Endothelial cell of umbilical vein (primary cell): Measurements from ENCODE around the gene CCDC15.
A peak's percentile ranks its signal among the peaks of the same experiment; 100 is the strongest.

Source experiments
- EZH2 ChIP-seq: IDR thresholded peaks from 2 replicates; pipeline ENCODE4 v1.6.1; 2012; ENCODE audit warnings: borderline replicate concordance, low read depth, mild to moderate bottlenecking, moderate library complexity, low read length, inconsistent platforms; ENCODE audit not compliant: severe bottlenecking
- FOS ChIP-seq: IDR thresholded peaks from 2 replicates; pipeline ENCODE4 v1.6.1; 2011; ENCODE audit warnings: mild to moderate bottlenecking, low read length, moderate library complexity, borderline replicate concordance; ENCODE audit not compliant: insufficient read depth
- MYC ChIP-seq: IDR thresholded peaks from one replicate; pipeline ENCODE4 v1.6.1; 2011; ENCODE audit warnings: mild to moderate bottlenecking, low read depth, low read length
- POLR2A ChIP-seq: IDR thresholded peaks from 2 replicates; pipeline ENCODE4 v1.6.1; 2012; ENCODE audit warnings: low read depth, mild to moderate bottlenecking, control low read depth, low read length
- POLR2AphosphoS5 ChIP-seq: IDR thresholded peaks from 2 replicates; pipeline ENCODE4 v1.6.1; 2012; ENCODE audit warnings: low read depth, mild to moderate bottlenecking, control low read depth, low read length, moderate library complexity; ENCODE audit not compliant: insufficient read depth
- TF ChIP-seq, protein P1 (sequence below), 2 donors: IDR thresholded peaks; 1 replicate in 1 of 2; 2 replicates in 1 of 2; pipeline ENCODE4 v1.5.1; 2011; ENCODE audit warnings: low read length in 2 of 2, mild to moderate bottlenecking in 2 of 2, moderate library complexity in 2 of 2, control low read depth in 1 of 2, inconsistent platforms in 1 of 2, low read depth in 1 of 2; ENCODE audit not compliant: insufficient read depth in 1 of 2; ENCODE audit errors: extremely low read depth in 1 of 2
- TF ChIP-seq, protein P2 (sequence below): IDR thresholded peaks from 2 replicates; pipeline ENCODE4 v1.6.1; 2011; ENCODE audit not compliant: insufficient read depth, insufficient read length

DNA sequence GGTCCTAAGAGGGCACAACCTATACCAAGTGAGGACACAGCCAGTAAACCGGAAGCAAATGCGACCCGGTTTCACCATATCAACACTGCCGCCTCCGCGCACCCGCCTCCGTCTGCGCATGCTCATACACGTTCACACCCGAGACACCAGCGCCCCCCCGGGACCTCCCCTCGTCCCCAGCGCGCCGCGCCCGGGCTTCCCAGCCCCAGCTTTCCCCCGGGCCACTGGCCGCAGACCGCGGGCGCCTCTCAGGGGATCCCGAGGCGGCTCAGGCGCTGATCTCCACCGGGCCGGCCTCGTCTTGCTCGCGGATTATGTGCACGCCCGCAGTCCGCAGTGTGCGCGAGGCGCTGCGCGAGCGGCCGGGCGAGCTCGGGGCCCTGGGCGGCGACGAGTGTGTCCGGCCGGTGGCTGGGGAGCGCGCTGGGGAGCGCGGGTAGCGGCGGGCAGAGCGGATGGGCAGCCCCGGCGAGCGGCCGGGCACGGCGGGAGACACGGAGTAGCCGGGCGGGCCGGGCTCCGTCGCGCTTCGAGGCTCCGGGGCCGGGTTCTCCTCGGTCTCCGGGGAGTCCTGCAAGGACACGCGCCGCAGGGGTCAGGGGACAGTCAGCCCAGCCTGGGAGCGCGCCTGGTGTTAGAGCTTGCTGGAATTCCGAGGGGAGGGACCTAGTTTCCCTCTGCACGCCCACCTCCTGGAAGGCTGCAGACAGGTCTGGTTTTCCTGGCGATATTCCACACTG lies 33.0 kb upstream of the CCDC15 start:
- TF ChIP-seq, protein P1, sequence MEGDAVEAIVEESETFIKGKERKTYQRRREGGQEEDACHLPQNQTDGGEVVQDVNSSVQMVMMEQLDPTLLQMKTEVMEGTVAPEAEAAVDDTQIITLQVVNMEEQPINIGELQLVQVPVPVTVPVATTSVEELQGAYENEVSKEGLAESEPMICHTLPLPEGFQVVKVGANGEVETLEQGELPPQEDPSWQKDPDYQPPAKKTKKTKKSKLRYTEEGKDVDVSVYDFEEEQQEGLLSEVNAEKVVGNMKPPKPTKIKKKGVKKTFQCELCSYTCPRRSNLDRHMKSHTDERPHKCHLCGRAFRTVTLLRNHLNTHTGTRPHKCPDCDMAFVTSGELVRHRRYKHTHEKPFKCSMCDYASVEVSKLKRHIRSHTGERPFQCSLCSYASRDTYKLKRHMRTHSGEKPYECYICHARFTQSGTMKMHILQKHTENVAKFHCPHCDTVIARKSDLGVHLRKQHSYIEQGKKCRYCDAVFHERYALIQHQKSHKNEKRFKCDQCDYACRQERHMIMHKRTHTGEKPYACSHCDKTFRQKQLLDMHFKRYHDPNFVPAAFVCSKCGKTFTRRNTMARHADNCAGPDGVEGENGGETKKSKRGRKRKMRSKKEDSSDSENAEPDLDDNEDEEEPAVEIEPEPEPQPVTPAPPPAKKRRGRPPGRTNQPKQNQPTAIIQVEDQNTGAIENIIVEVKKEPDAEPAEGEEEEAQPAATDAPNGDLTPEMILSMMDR (IDR thresholded peaks at IDR 0.05; ENCODE audit: extremely low read depth in 1 of 2, insufficient read depth in 1 of 2, low read depth in 1 of 2, low read length in 2 of 2): no peak
- TF ChIP-seq POLR2AphosphoS5 (no peak), POLR2A (peak; percentile 62), EZH2 (no peak), MYC (no peak), FOS (no peak)
- TF ChIP-seq, protein P2, sequence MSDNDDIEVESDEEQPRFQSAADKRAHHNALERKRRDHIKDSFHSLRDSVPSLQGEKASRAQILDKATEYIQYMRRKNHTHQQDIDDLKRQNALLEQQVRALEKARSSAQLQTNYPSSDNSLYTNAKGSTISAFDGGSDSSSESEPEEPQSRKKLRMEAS: no peak
